Mammary epithelial cell (primary cell): ENCODE data around the gene COL23A1.

Experiments
- EZH2 ChIP-seq: IDR thresholded peaks from 2 replicates; pipeline ENCODE4 v1.6.1; 2012; ENCODE audit warnings: low read length, inconsistent platforms, borderline replicate concordance
- TF ChIP-seq, protein P1 (sequence below), 2 donors: IDR thresholded peaks in 1 of 2; conservative IDR thresholded peaks in 1 of 2; 2 replicates each; pipeline ENCODE4 v1.5.1; 2011 to 2012; ENCODE audit warnings: inconsistent platforms in 2 of 2, low read length in 2 of 2, mild to moderate bottlenecking in 2 of 2, control low read depth in 1 of 2, low read depth in 1 of 2; ENCODE audit not compliant: insufficient read depth in 1 of 2; ENCODE audit errors: extremely low read depth in 1 of 2

GRCh38 chr5:178557416-178557815, 32.8 kb downstream of the COL23A1 start:
- TF ChIP-seq, protein P1, sequence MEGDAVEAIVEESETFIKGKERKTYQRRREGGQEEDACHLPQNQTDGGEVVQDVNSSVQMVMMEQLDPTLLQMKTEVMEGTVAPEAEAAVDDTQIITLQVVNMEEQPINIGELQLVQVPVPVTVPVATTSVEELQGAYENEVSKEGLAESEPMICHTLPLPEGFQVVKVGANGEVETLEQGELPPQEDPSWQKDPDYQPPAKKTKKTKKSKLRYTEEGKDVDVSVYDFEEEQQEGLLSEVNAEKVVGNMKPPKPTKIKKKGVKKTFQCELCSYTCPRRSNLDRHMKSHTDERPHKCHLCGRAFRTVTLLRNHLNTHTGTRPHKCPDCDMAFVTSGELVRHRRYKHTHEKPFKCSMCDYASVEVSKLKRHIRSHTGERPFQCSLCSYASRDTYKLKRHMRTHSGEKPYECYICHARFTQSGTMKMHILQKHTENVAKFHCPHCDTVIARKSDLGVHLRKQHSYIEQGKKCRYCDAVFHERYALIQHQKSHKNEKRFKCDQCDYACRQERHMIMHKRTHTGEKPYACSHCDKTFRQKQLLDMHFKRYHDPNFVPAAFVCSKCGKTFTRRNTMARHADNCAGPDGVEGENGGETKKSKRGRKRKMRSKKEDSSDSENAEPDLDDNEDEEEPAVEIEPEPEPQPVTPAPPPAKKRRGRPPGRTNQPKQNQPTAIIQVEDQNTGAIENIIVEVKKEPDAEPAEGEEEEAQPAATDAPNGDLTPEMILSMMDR (conservative IDR thresholded peaks at IDR 0.05 in 1 of 2, IDR thresholded peaks at IDR 0.05 in 1 of 2; ENCODE audit: extremely low read depth in 1 of 2, insufficient read depth in 1 of 2, low read depth in 1 of 2, low read length in 2 of 2) = no peak
- TF ChIP-seq EZH2 = no peak
